GM23338 (cell line): ENCODE measurements around the gene CST1. TPM values are rescaled to one million over a fixed set of nuclear protein-coding genes. Genes with fewer than 3 reads are reported as not detected.
"Not testable (repeated sequence)": the region's sequence is repeated elsewhere in the genome, so short reads cannot be mapped to it uniquely, and the experiment has no call there.

Experiments used
- ATAC-seq: fragments of 200-7000 bp; cut with Tn5 transposase; 3 replicates; pipeline ENCODE4 v1.9.1; 2020
- DNase-seq: peaks from one replicate; pipeline ENCODE4 v3.0.0-alpha.2; 2015; ENCODE audit warnings: low spot score
- H2AFZ ChIP-seq: fragments of 200-600 bp; sonication (generic); 2 replicates; pipeline ENCODE4 v1.8.0; 2016; ENCODE audit warnings: antibody characterized with exemption, mild to moderate bottlenecking, moderate library complexity
- H3F3A ChIP-seq: fragments of 200-600 bp; sonication (generic); replicated peaks from 2 replicates; pipeline ENCODE4 v1.8.0; 2017; ENCODE audit warnings: antibody characterized with exemption, mixed run types, low read depth
- H3K27ac ChIP-seq: fragments of 200-600 bp; sonication (generic); 2 replicates; pipeline ENCODE4 v1.6.1; 2016; ENCODE audit warnings: low read depth
- H3K27me3 ChIP-seq: fragments of 200-600 bp; sonication (generic); 2 replicates; pipeline ENCODE4 v1.8.0; 2016; ENCODE audit warnings: mild to moderate bottlenecking, mixed run types, moderate library complexity; ENCODE audit not compliant: insufficient read depth
- H3K36me3 ChIP-seq: fragments of 200-600 bp; sonication (generic); 2 replicates; pipeline ENCODE4 v1.8.0; 2016; ENCODE audit warnings: mild to moderate bottlenecking; ENCODE audit not compliant: insufficient read depth
- H3K4me1 ChIP-seq: fragments of 200-600 bp; sonication (generic); 2 replicates; pipeline ENCODE4 v1.8.0; 2016; ENCODE audit warnings: mild to moderate bottlenecking, moderate library complexity; ENCODE audit not compliant: insufficient read depth
- H3K4me2 ChIP-seq: fragments of 200-600 bp; sonication (generic); 2 replicates; pipeline ENCODE4 v1.7.1; 2017; ENCODE audit warnings: mixed run types
- H3K4me3 ChIP-seq: fragments of 200-600 bp; sonication (generic); 2 replicates; pipeline ENCODE4 v1.6.1; 2016; ENCODE audit warnings: mixed run types
- H3K79me2 ChIP-seq: fragments of 200-600 bp; sonication (generic); replicated peaks from 2 replicates; pipeline ENCODE4 v1.8.0; 2017; ENCODE audit warnings: mild to moderate bottlenecking; ENCODE audit not compliant: insufficient read depth
- H3K9me2 ChIP-seq: fragments of 200-600 bp; sonication (generic); 2 replicates; pipeline ENCODE4 v1.8.0; 2017; ENCODE audit not compliant: insufficient read depth
- H4K20me1 ChIP-seq: fragments of 200-600 bp; sonication (generic); replicated peaks from 2 replicates; pipeline ENCODE4 v1.8.0; 2017; ENCODE audit warnings: mild to moderate bottlenecking; ENCODE audit not compliant: insufficient read depth
- H3K27ac Mint-ChIP-seq: 2 replicates; pipeline ENCODE4 v1.8.0; 2020; ENCODE audit warnings: inconsistent platforms, mild to moderate bottlenecking, moderate library complexity, mixed read lengths
- H3K27me3 Mint-ChIP-seq: 3 replicates; pipeline ENCODE4 v1.8.0; 2022; ENCODE audit warnings: low read depth, mild to moderate bottlenecking, moderate library complexity, mixed read lengths, inconsistent platforms; ENCODE audit not compliant: insufficient read depth, poor library complexity
- H3K36me3 Mint-ChIP-seq: 3 replicates; pipeline ENCODE4 v1.8.0; 2021; ENCODE audit warnings: low read depth, mild to moderate bottlenecking, inconsistent platforms, moderate library complexity, mixed read lengths
- H3K4me1 Mint-ChIP-seq: 3 replicates; pipeline ENCODE4 v1.8.0; 2020; ENCODE audit warnings: mild to moderate bottlenecking, inconsistent platforms, mixed read lengths
- H3K4me3 Mint-ChIP-seq: 3 replicates; pipeline ENCODE4 v1.8.0; 2021; ENCODE audit warnings: moderate library complexity, mild to moderate bottlenecking, inconsistent platforms, mixed read lengths
- H3K9me3 Mint-ChIP-seq: 3 replicates; pipeline ENCODE4 v1.8.0; 2020; ENCODE audit warnings: moderate library complexity, mild to moderate bottlenecking, inconsistent platforms, mixed read lengths
- ETS1 ChIP-seq: IDR thresholded peaks from 2 replicates; pipeline ENCODE4 v1.6.1; 2016; ENCODE audit warnings: antibody characterized with exemption
- EZH2 ChIP-seq: fragments of 200-600 bp; sonication (generic); IDR thresholded peaks from one replicate; pipeline ENCODE4 v1.8.0; 2017; ENCODE audit warnings: antibody characterized with exemption, mild to moderate bottlenecking, low read depth; ENCODE audit not compliant: unreplicated experiment
- JUNB ChIP-seq: IDR thresholded peaks from one replicate; pipeline ENCODE4 v1.6.1; 2016; ENCODE audit warnings: antibody characterized with exemption; ENCODE audit not compliant: unreplicated experiment
- NANOG ChIP-seq: IDR thresholded peaks from 2 replicates; pipeline ENCODE4 v1.6.1; 2016; ENCODE audit warnings: antibody characterized with exemption, borderline replicate concordance
- POLR2AphosphoS5 ChIP-seq: IDR thresholded peaks from 2 replicates; pipeline ENCODE4 v1.6.1; 2016; ENCODE audit warnings: antibody characterized with exemption, low read depth
- ZNF114 ChIP-seq: fragments of 250-450 bp; sonication (Bioruptor Pico); IDR thresholded peaks from 2 replicates; pipeline ENCODE4 v1.5.0; 2020; ENCODE audit warnings: mild to moderate bottlenecking, moderate library complexity
- ZNF331 ChIP-seq: fragments of 250-450 bp; sonication (Bioruptor Pico); IDR thresholded peaks from 2 replicates; pipeline ENCODE4 v1.5.0; 2020; ENCODE audit warnings: low read depth, mild to moderate bottlenecking, moderate library complexity
- polyA plus RNA-seq: library from polyadenylated mRNA; unstranded; fragments of >200 nt; fragmentation: Nextera tagmentation; extraction: Ambion mirVana; gene quantifications from 2 replicates; pipeline ENCODE4 v1.2.1, GENCODE V29; 2016
- total RNA-seq: library from RNA; depleted of rRNA; stranded (reverse); fragments of >200 nt; shearing (Covaris generic); gene quantifications from 2 replicates; pipeline ENCODE4 v1.2.3, GENCODE V29; 2014
- TF ChIP-seq, protein P1 (sequence below): fragments of 250-450 bp; sonication (Bioruptor Pico); IDR thresholded peaks from 2 replicates; pipeline ENCODE4 v1.5.0; 2020; ENCODE audit warnings: mild to moderate bottlenecking, moderate library complexity

The CST1 gene
- total and polyA plus RNA-seq, 2 experiments from 2014 or later, result 1.8 to 4.9 TPM

DNA sequence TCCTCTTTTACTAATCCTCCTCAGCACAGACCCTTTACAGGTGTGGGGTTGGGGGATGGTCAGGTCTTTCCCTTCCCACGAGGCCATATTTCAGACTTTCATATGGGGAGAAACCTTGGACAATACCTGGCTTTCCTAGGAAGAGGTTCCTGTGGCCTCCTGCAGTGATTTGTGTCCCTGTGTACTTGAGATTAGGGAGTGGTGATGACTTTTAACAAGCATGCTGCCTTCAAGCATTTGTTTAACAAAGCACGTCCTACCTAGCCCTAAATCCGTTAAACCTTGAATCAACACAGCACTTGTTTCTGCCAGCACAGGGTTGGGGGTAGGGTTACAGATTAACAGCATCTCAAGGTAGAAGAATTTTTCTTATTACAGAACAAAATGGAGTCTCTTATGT lies 6.1 kb upstream of the CST1 start:
- H3K9me2 ChIP-seq, H4K20me1 ChIP-seq, H3K27ac ChIP-seq, H3K79me2 ChIP-seq, H3K27ac Mint-ChIP-seq, H3K9me3 Mint-ChIP-seq, H3F3A ChIP-seq, H3K4me3 ChIP-seq, H3K36me3 ChIP-seq, H3K36me3 Mint-ChIP-seq, H2AFZ ChIP-seq: not testable (repeated sequence)
- Histone ChIP-seq H3K4me1 (peaks cover 26% of the 10 kb centered on the region), H3K27me3 (peaks cover 99% of the 10 kb centered on the region), H3K4me2 (peak overlapping the region; percentile 42; the same call in 1 of the 2 replicates)
- peaks cover 90% of the 10 kb centered on the region for H3K27me3 Mint-ChIP-seq
- H3K4me3 Mint-ChIP-seq, result peak overlapping the region; percentile 26; the same call in 2 of the 3 replicates
- ATAC-seq (peak; percentile 31; the same call in 2 of the 3 replicates), DNase-seq (peak; percentile 63)
- TF ChIP-seq POLR2AphosphoS5 (peak; percentile 78), NANOG (peak; percentile 85)
- peaks cover 46% of the 10 kb centered on the region for H3K4me1 Mint-ChIP-seq

DNA sequence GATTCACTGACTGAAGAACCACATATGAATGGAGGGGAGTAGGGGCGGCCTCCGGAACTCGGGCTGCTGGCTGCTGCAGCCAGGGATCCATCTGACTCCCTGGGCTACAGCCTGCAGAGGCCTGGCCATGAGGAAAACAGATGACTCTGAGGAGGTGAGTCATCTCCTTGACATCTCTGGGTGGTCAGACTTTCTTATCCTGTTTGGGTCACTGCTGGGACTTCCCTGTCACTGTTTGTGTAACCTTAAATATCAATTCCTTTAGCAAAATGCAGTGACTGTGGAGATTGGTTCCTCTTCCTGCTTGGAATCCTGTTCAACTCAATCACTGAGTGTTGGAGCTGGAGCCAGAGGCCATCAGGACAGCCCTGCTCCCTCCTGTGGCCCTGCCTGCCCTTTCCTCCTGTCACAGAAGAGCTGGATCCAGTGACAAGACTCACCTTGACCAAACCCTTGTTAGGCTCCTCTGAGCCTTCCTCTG lies 4.4 kb upstream of the CST1 start:
- Mint-ChIP-seq H3K27me3 (peaks cover 86% of the 10 kb centered on the region), H3K4me1 (peaks cover 52% of the 10 kb centered on the region)
- not testable (repeated sequence) for H3K9me3 Mint-ChIP-seq, H3F3A ChIP-seq, H2AFZ ChIP-seq, H3K9me2 ChIP-seq, ATAC-seq, H3K36me3 ChIP-seq, H3K36me3 Mint-ChIP-seq, H4K20me1 ChIP-seq, H3K79me2 ChIP-seq, H3K4me2 ChIP-seq, H3K4me3 Mint-ChIP-seq, DNase-seq, H3K27ac Mint-ChIP-seq, H3K4me3 ChIP-seq, H3K27ac ChIP-seq
- Histone ChIP-seq H3K4me1 (peaks cover 26% of the 10 kb centered on the region), H3K27me3 (peaks cover 85% of the 10 kb centered on the region)

DNA sequence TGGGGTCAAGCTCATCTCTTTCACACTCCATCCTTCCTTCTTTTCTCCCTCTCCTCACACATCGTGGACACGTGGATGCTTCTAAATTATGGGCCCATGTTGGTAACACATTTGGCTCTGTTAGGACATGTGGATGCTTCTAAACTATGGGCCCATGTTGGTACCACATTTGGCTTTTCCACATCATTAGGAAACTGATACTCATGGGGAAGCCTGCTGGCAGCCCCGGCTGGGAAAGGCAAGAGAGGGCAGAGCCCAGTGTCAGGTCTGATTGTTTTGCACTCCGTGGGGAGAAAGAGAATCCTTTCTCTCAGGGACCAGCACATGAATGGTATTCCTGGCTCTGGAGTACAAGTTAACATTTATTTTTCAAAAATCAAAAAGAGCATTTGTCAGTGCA lies 4.0 kb upstream of the CST1 start:
- H2AFZ ChIP-seq, result no peak overlapping the region
- Mint-ChIP-seq H3K36me3 (no peaks in the 10 kb centered on the region; the same call in 2 of the 3 replicates), H3K27me3 (peaks cover 82% of the 10 kb centered on the region), H3K4me3 (no peak overlapping the region), H3K4me1 (peaks cover 52% of the 10 kb centered on the region), H3K27ac (no peak overlapping the region), H3K9me3 (no peaks in the 10 kb centered on the region; the same call in 2 of the 3 replicates)
- no peaks in the 10 kb centered on the region for H3F3A ChIP-seq
- H3K27ac ChIP-seq, result no peak overlapping the region
- no peaks in the 10 kb centered on the region for H3K79me2 ChIP-seq
- H3K36me3 ChIP-seq, result no peaks in the 10 kb centered on the region
- H3K4me1 ChIP-seq, result peaks cover 26% of the 10 kb centered on the region
- no peak overlapping the region for H3K4me2 ChIP-seq
- DNase-seq (no peak), ATAC-seq (no peak)
- TF ChIP-seq, protein P1, sequence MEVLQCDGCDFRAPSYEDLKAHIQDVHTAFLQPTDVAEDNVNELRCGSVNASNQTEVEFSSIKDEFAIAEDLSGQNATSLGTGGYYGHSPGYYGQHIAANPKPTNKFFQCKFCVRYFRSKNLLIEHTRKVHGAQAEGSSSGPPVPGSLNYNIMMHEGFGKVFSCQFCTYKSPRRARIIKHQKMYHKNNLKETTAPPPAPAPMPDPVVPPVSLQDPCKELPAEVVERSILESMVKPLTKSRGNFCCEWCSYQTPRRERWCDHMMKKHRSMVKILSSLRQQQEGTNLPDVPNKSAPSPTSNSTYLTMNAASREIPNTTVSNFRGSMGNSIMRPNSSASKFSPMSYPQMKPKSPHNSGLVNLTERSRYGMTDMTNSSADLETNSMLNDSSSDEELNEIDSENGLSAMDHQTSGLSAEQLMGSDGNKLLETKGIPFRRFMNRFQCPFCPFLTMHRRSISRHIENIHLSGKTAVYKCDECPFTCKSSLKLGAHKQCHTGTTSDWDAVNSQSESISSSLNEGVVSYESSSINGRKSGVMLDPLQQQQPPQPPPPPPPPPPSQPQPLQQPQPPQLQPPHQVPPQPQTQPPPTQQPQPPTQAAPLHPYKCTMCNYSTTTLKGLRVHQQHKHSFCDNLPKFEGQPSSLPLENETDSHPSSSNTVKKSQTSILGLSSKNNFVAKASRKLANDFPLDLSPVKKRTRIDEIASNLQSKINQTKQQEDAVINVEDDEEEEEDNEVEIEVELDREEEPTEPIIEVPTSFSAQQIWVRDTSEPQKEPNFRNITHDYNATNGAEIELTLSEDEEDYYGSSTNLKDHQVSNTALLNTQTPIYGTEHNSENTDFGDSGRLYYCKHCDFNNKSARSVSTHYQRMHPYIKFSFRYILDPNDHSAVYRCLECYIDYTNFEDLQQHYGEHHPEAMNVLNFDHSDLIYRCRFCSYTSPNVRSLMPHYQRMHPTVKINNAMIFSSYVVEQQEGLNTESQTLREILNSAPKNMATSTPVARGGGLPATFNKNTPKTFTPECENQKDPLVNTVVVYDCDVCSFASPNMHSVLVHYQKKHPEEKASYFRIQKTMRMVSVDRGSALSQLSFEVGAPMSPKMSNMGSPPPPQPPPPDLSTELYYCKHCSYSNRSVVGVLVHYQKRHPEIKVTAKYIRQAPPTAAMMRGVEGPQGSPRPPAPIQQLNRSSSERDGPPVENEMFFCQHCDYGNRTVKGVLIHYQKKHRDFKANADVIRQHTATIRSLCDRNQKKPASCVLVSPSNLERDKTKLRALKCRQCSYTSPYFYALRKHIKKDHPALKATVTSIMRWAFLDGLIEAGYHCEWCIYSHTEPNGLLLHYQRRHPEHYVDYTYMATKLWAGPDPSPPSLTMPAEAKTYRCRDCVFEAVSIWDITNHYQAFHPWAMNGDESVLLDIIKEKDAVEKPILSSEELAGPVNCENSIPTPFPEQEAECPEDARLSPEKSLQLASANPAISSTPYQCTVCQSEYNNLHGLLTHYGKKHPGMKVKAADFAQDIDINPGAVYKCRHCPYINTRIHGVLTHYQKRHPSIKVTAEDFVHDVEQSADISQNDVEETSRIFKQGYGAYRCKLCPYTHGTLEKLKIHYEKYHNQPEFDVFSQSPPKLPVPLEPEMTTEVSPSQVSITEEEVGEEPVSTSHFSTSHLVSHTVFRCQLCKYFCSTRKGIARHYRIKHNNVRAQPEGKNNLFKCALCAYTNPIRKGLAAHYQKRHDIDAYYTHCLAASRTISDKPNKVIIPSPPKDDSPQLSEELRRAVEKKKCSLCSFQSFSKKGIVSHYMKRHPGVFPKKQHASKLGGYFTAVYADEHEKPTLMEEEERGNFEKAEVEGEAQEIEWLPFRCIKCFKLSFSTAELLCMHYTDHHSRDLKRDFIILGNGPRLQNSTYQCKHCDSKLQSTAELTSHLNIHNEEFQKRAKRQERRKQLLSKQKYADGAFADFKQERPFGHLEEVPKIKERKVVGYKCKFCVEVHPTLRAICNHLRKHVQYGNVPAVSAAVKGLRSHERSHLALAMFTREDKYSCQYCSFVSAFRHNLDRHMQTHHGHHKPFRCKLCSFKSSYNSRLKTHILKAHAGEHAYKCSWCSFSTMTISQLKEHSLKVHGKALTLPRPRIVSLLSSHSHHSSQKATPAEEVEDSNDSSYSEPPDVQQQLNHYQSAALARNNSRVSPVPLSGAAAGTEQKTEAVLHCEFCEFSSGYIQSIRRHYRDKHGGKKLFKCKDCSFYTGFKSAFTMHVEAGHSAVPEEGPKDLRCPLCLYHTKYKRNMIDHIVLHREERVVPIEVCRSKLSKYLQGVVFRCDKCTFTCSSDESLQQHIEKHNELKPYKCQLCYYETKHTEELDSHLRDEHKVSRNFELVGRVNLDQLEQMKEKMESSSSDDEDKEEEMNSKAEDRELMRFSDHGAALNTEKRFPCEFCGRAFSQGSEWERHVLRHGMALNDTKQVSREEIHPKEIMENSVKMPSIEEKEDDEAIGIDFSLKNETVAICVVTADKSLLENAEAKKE (CRISPR knock-in tag), result no peak
- TF ChIP-seq ZNF114 (CRISPR knock-in tag), result no peak
- TF ChIP-seq JUNB, result no peak
- no peak for TF ChIP-seq EZH2
- no peak for TF ChIP-seq ETS1
- no peak for TF ChIP-seq ZNF331 (CRISPR knock-in tag)
- no peak overlapping the region for H3K4me3 ChIP-seq
- H4K20me1 ChIP-seq, result no peaks in the 10 kb centered on the region
- no peaks in the 10 kb centered on the region for H3K9me2 ChIP-seq
- H3K27me3 ChIP-seq, result peaks cover 81% of the 10 kb centered on the region
